Ascending aorta (tissue), 2 donors: ENCODE results near the gene EDA. TPM values are rescaled to one million over a fixed set of nuclear protein-coding genes. Genes with fewer than 3 reads are reported as not detected.

Source experiments
- DNase-seq, 2 donors: peaks; one replicate each; pipeline ENCODE4 v3.0.0-alpha.2; 2019; ENCODE audit warnings: low spot score in 2 of 2
- H3K27ac ChIP-seq, 2 donors: fragments of 200-600 bp; sonication (generic); one replicate each; pipeline ENCODE4 v1.5.1; 2016 to 2017; ENCODE audit warnings: mild to moderate bottlenecking in 1 of 2
- H3K27me3 ChIP-seq: fragments of 200-600 bp; sonication (generic); one replicate; pipeline ENCODE4 v1.5.1; 2017
- H3K36me3 ChIP-seq, 2 donors: fragments of 200-600 bp; sonication (generic); one replicate each; pipeline ENCODE4 v1.5.1; 2016
- H3K4me1 ChIP-seq, 2 donors: fragments of 200-600 bp; sonication (generic); one replicate each; pipeline ENCODE4 v1.5.1; 2016 to 2017; ENCODE audit warnings: mild to moderate bottlenecking in 1 of 2
- H3K4me3 ChIP-seq, 2 donors: fragments of 200-600 bp; sonication (generic); one replicate each; pipeline ENCODE4 v1.5.1; 2016 to 2017; ENCODE audit warnings: mild to moderate bottlenecking in 1 of 2
- H3K9me3 ChIP-seq, 2 donors: fragments of 200-600 bp; sonication (generic); one replicate each; pipeline ENCODE4 v1.5.1; 2016
- intact Hi-C: fragments of 100-400 bp; cut with DNase I; formaldehyde crosslinking; loops from one replicate; pipeline ENCODE4 v1.15.1; 2023
- total RNA-seq: library from RNA; depleted of rRNA; stranded (reverse); fragments of >200 nt; gene quantifications from one replicate; pipeline ENCODE4 v1.1.0, GENCODE V29; 2016
- TF ChIP-seq, protein P1 (sequence below), 3 experiments: fragments of 200-600 bp in 2 of 3; fragments of 450-650 bp in 1 of 3; sonication (generic) in 2 of 3; IDR thresholded peaks; one replicate each; pipeline ENCODE4 v1.5.1; 2016 to 2019; ENCODE audit warnings: antibody characterized with exemption in 3 of 3, mild to moderate bottlenecking in 1 of 3, moderate library complexity in 1 of 3

Gene EDA
- total RNA-seq, 1 donor from 2014 or later = 1.7 TPM

DNA sequence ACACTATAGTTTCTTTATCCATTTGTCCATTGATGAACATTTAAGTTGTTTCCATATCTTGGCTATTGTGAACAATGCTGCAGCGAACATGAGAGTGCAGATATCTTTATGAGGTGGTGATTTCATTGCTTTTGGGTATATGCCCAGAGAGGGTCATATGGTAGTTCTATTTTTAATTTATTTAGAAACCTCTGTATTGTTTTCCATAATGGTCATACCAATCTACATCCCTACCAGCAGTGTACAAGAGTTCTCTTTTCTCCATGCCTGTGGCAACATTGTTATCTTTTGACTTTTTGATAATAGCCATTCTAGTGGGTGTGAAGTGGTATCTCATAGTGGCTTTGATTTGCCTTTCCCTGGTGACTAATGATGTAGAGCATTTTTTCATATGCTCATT lies 48.8 kb downstream of the EDA start:
- DNase-seq = no peak
- TF ChIP-seq, protein P1, sequence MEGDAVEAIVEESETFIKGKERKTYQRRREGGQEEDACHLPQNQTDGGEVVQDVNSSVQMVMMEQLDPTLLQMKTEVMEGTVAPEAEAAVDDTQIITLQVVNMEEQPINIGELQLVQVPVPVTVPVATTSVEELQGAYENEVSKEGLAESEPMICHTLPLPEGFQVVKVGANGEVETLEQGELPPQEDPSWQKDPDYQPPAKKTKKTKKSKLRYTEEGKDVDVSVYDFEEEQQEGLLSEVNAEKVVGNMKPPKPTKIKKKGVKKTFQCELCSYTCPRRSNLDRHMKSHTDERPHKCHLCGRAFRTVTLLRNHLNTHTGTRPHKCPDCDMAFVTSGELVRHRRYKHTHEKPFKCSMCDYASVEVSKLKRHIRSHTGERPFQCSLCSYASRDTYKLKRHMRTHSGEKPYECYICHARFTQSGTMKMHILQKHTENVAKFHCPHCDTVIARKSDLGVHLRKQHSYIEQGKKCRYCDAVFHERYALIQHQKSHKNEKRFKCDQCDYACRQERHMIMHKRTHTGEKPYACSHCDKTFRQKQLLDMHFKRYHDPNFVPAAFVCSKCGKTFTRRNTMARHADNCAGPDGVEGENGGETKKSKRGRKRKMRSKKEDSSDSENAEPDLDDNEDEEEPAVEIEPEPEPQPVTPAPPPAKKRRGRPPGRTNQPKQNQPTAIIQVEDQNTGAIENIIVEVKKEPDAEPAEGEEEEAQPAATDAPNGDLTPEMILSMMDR (IDR thresholded peaks at IDR 0.05) = no peak
- Histone ChIP-seq H3K27me3 (no peaks in the 10 kb centered on the region), H3K4me1 (no peaks in the 10 kb centered on the region), H3K9me3 (peaks cover 12 to 37% of the 10 kb centered on the region in 2 donors), H3K4me3 (no peak overlapping the region), H3K27ac (no peak overlapping the region), H3K36me3 (no peaks in the 10 kb centered on the region)
- intact Hi-C loops = no loop called here

DNA sequence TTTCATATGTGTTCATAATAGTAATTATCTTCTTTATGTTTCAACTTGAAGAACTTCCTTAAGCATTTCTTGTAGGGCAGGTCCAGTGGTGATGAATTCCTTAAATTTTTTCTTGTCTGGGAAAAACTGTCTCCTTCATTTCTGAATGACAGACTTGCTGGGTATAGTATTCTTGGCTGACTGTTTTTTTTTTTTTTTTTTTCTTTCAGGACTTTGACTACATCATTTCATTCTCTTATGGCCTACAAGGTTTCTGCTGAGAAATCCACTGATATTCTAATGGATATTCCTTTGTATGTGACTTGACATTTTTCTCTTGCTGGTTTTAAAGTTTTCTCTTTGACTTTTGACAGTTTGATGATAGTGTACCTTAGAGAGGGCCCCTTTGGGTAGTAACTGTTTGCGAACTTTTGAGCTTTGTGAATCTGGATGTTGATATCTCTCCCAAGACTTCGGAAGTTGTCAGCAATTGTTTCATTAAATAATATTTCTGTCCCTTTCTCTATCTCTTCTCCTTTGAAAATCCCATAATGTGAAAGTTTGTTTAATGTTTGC lies 54.2 kb downstream of the EDA start:
- H3K27me3 ChIP-seq = no peaks in the 10 kb centered on the region
- intact Hi-C loops = no loop called here
- no peak overlapping the region for H3K4me3 ChIP-seq
- TF ChIP-seq, protein P1 (IDR thresholded peaks at IDR 0.05) = no peak
- H3K9me3 ChIP-seq = peaks cover 21 to 30% of the 10 kb centered on the region in 2 donors
- no peak overlapping the region for H3K27ac ChIP-seq
- H3K36me3 ChIP-seq = no peaks in the 10 kb centered on the region
- no peak for DNase-seq
- H3K4me1 ChIP-seq = no peaks in the 10 kb centered on the region

DNA sequence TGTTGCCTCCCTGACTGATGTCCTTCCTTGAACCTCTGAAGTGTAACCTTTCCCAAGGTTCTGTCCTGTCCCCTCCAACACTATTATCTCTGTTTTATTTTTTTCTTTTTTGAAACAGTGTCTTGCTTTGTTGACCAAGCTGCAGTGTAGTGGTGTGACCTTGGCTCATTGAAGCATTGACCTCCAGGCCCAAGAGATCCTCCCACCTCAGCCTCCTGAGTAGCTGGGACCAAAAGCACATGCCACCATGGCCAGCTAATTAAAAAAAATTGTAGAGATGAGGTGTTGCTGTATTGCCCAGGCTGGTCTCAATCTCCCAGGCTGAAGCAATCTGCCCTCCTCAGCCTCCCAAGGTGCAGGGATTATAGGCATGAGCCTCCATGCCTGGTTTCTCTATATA lies 59.0 kb downstream of the EDA start:
- peaks cover 16 to 17% of the 10 kb centered on the region in 2 donors for H3K9me3 ChIP-seq
- DNase-seq = no peak
- no peaks in the 10 kb centered on the region for H3K36me3 ChIP-seq
- TF ChIP-seq, protein P1 (IDR thresholded peaks at IDR 0.05) = no peak
- H3K4me3 ChIP-seq = no peak overlapping the region
- H3K27me3 ChIP-seq = no peaks in the 10 kb centered on the region
- no peak overlapping the region for H3K27ac ChIP-seq
- H3K4me1 ChIP-seq = no peaks in the 10 kb centered on the region
- intact Hi-C loops = no loop called here

DNA sequence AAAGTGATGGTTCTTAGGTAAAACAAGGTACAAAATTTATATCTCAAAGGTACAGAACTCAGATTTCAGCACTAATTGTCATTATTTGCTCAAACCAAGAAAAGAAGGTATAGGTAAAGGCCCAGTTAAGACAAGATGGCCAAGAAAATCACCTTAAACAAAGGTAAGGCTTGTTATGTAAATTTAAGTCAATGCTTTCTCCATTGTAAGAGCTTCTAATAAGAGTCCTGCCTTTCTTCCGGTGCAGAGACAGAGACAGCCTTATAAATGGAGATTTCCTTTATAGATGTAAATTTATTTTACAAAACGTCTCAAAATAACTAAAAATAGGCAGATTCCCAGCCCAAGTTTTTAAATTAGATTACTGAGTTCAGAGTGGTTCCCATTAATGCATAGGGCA lies 89.9 kb downstream of the EDA start:
- Histone ChIP-seq H3K4me3 (no peak overlapping the region), H3K27ac (no peak overlapping the region), H3K36me3 (no peaks in the 10 kb centered on the region), H3K27me3 (no peaks in the 10 kb centered on the region), H3K4me1 (no peaks in the 10 kb centered on the region), H3K9me3 (peaks cover 0 to 5% of the 10 kb centered on the region in 2 donors)
- intact Hi-C loops = no loop called here
- TF ChIP-seq, protein P1 (IDR thresholded peaks at IDR 0.05) = no peak
- no peak for DNase-seq

DNA sequence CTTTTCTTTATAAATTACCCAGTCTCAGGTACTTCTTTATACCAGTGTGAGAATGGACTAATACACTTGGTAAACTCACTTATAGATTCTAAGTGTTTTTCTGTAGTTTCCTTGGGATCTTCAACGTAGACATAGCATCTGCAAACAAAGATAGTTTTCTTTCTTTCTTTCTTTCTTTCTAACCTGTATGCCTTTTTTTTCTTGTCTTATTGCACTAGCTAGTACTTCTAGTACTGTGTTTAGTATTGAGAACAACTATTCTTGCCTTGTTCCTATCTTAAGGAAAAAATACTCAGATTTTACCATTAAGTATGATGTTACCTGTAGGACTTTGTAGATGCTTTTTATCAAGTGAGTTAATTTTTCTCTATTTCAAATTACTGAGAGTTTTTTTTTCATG lies 102.2 kb downstream of the EDA start:
- no peaks in the 10 kb centered on the region for H3K36me3 ChIP-seq
- intact Hi-C loops = no loop called here
- no peaks in the 10 kb centered on the region for H3K27me3 ChIP-seq
- no peaks in the 10 kb centered on the region for H3K4me1 ChIP-seq
- TF ChIP-seq, protein P1 (IDR thresholded peaks at IDR 0.05) = no peak
- peaks cover 19 to 41% of the 10 kb centered on the region in 2 donors for H3K9me3 ChIP-seq
- DNase-seq = no peak
- no peak overlapping the region for H3K27ac ChIP-seq
- H3K4me3 ChIP-seq = no peak overlapping the region

DNA sequence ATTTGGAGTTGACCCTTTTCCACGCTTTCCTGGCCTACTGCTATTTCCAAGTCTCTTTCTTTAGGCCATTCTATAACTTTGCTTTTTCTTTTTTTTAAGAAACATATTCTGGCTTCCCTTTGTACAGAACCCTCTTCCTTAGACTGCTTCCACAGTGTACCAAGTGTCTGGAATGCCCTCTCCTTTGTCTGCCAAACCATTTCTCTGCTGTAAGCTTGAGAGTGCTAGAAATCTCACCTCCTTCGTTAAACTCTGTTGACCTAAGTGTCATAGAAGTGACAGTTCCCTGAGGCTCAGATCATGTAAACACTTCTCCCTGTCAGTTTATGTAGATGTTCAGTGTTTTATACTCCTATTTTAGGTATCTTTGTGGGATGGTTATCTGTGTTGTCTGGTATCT lies 108.4 kb downstream of the EDA start:
- H3K9me3 ChIP-seq = peaks cover 0 to 5% of the 10 kb centered on the region in 2 donors
- no peaks in the 10 kb centered on the region for H3K36me3 ChIP-seq
- DNase-seq = no peak
- no peaks in the 10 kb centered on the region for H3K4me1 ChIP-seq
- H3K27ac ChIP-seq = no peak overlapping the region
- no peaks in the 10 kb centered on the region for H3K27me3 ChIP-seq
- intact Hi-C loops = no loop called here
- H3K4me3 ChIP-seq = no peak overlapping the region
- TF ChIP-seq, protein P1 (IDR thresholded peaks at IDR 0.05) = no peak
